Smooth muscle cell (in vitro differentiated cells): ENCODE results near the gene PUS3. TPM values are rescaled to one million over a fixed set of nuclear protein-coding genes. Genes with fewer than 3 reads are reported as not detected.

Source experiments
- DNase-seq: peaks from one replicate; lab custom pipeline; 2025; ENCODE audit not compliant: unreplicated experiment; lab: John Stamatoyannopoulos, UW
- H2AFZ ChIP-seq: fragments of 200-600 bp; sonication (generic); 2 replicates; pipeline ENCODE4 v1.6.0; 2016; ENCODE audit warnings: antibody characterized with exemption, low read depth, mild to moderate bottlenecking
- H3F3A ChIP-seq: fragments of 200-600 bp; sonication (generic); 2 replicates; pipeline ENCODE4 v1.6.0; 2017; ENCODE audit warnings: antibody characterized with exemption, low read depth
- H3K27ac ChIP-seq: fragments of 200-600 bp; sonication (generic); 2 replicates; pipeline ENCODE4 v1.5.1; 2016; ENCODE audit warnings: low read depth, mild to moderate bottlenecking
- H3K27me3 ChIP-seq: fragments of 200-600 bp; sonication (generic); 2 replicates; pipeline ENCODE4 v1.6.1; 2016; ENCODE audit warnings: low read depth, mild to moderate bottlenecking
- H3K36me3 ChIP-seq: fragments of 200-600 bp; sonication (generic); 2 replicates; pipeline ENCODE4 v1.5.1; 2016; ENCODE audit warnings: low read depth
- H3K4me1 ChIP-seq: fragments of 200-600 bp; sonication (generic); 2 replicates; pipeline ENCODE4 v1.5.1; 2016; ENCODE audit warnings: low read depth
- H3K4me2 ChIP-seq: fragments of 200-600 bp; sonication (generic); 2 replicates; pipeline ENCODE4 v1.6.0; 2016; ENCODE audit warnings: mild to moderate bottlenecking
- H3K4me3 ChIP-seq: fragments of 200-600 bp; sonication (generic); 2 replicates; pipeline ENCODE4 v1.5.1; 2016; ENCODE audit warnings: mild to moderate bottlenecking
- H3K79me2 ChIP-seq: fragments of 200-600 bp; sonication (generic); 2 replicates; pipeline ENCODE4 v1.6.0; 2016; ENCODE audit warnings: low read depth, mild to moderate bottlenecking
- H3K9ac ChIP-seq: fragments of 200-600 bp; sonication (generic); 2 replicates; pipeline ENCODE4 v1.6.0; 2016; ENCODE audit warnings: low read depth
- H3K9me3 ChIP-seq: fragments of 200-600 bp; sonication (generic); replicated peaks from 2 replicates; pipeline ENCODE4 v1.5.1; 2016; ENCODE audit warnings: low read depth
- H4K20me1 ChIP-seq: fragments of 200-600 bp; sonication (generic); 2 replicates; pipeline ENCODE4 v1.6.0; 2016; ENCODE audit warnings: low read depth
- WGBS: methylation state at CpG from one replicate; pipeline ENCODE4 v1.1.7; 2016; ENCODE audit warnings: low lambda C conversion rate; 5-methylcytosine and 5-hydroxymethylcytosine counted together
- polyA plus RNA-seq: library from polyadenylated mRNA; unstranded; fragments of >200 nt; fragmentation: Nextera tagmentation; extraction: Ambion mirVana; gene quantifications from 2 replicates; pipeline ENCODE4 v1.2.1, GENCODE V29; 2016
- total RNA-seq: library from RNA; depleted of rRNA; stranded (reverse); fragments of >200 nt; gene quantifications from 2 replicates; pipeline ENCODE4 v1.2.3, GENCODE V29; 2014
- TF ChIP-seq, protein P1 (sequence below): fragments of 200-600 bp; sonication (generic); IDR thresholded peaks from 2 replicates; pipeline ENCODE4 v1.5.1; 2017; ENCODE audit warnings: borderline replicate concordance, mild to moderate bottlenecking, antibody characterized with exemption; ENCODE audit not compliant: insufficient read depth, poor library complexity, severe bottlenecking

Gene PUS3
- total and polyA plus RNA-seq, 2 experiments from 2014 or later = 12.2 to 20.3 TPM

DNA sequence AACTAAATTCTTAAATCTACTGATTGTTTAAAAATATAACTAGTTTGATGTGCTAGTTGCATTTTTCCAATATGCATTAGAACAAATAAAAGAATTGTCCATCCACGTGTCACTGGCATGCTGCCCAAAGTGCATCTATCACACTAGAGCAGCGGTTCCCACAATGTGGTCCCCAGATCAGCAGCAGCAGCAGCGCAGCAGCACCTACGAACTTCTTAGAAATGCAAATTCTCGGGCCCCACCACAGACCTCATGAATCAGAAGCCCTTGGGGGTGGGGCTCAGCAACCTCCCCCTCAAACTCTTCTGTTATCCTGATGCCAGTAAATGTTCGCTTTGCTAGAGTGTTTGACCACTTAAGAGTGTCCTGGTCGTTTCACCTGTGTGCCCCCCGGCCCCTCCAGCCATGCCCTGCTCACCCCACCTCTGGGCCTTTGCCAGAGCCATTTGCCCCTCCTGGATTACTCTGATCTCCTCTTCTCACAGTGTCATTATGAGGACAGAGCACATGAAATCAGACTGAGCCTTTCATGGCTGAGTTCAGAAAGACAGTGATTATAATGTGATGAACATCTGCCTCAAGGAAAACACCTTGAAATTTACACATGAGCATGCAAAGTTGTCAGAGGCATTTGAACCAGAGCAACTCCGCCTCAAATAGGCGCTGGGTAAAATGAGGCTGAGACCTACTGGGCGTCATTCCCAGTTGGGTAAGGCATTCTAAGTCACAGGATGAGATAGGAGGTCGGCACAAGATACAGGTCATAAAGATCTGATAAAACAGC lies 30.2 kb upstream of the PUS3 start:
- no peaks in the 10 kb centered on the region for H3K4me1 ChIP-seq
- no peak for DNase-seq
- H3F3A ChIP-seq = no peaks in the 10 kb centered on the region
- H3K79me2 ChIP-seq = no peaks in the 10 kb centered on the region
- H3K4me2 ChIP-seq = no peak overlapping the region
- WGBS = 73% methylated on average over 12 of the region's 12 CpGs
- no peak overlapping the region for H2AFZ ChIP-seq
- no peaks in the 10 kb centered on the region for H4K20me1 ChIP-seq
- no peak overlapping the region for H3K27ac ChIP-seq
- no peak overlapping the region for H3K4me3 ChIP-seq
- TF ChIP-seq, protein P1, sequence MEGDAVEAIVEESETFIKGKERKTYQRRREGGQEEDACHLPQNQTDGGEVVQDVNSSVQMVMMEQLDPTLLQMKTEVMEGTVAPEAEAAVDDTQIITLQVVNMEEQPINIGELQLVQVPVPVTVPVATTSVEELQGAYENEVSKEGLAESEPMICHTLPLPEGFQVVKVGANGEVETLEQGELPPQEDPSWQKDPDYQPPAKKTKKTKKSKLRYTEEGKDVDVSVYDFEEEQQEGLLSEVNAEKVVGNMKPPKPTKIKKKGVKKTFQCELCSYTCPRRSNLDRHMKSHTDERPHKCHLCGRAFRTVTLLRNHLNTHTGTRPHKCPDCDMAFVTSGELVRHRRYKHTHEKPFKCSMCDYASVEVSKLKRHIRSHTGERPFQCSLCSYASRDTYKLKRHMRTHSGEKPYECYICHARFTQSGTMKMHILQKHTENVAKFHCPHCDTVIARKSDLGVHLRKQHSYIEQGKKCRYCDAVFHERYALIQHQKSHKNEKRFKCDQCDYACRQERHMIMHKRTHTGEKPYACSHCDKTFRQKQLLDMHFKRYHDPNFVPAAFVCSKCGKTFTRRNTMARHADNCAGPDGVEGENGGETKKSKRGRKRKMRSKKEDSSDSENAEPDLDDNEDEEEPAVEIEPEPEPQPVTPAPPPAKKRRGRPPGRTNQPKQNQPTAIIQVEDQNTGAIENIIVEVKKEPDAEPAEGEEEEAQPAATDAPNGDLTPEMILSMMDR = no peak
- no peaks in the 10 kb centered on the region for H3K27me3 ChIP-seq
- no peaks in the 10 kb centered on the region for H3K36me3 ChIP-seq
- no peaks in the 10 kb centered on the region for H3K9me3 ChIP-seq
- H3K9ac ChIP-seq = no peak overlapping the region

DNA sequence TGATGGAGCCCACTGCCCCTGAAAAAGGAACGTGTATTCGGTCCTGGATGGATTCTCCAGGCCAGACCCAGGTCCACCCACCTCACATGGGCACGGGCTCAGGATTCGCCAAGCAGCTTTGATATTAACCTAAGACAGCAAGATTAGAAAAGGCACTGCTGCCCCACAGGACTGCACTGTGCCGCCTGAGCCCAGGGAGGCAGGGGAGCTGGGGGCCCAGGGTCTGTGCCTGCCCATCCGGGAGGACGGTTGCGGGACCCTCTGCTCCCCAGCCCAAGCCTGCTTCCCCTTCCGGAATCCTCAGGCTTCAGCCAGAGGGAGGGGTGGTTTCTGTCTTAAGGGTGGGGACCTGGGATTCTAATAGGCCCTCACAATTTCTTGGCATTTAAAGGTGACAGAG lies 29.3 kb upstream of the PUS3 start:
- H4K20me1 ChIP-seq = no peaks in the 10 kb centered on the region
- WGBS = 92% methylated on average over 9 of the region's 9 CpGs

DNA sequence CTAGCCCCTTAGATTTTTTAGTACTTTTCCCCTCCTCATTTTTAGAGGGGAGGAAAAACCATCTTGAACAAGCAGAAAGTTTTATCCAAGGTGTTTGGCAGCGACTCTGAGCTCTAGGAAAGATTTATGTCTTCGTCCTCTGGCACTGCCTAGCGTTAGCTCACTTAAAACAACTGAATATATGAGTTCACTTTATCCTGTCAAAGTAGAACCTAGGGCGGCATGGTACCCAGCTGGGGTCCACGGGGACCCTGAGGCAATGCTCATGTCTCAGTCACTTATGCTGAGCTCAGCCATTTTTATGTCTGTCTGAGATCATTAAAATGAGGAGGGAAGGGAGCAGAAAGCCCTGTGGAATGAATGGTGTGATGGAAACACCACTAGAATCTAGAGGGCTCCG lies 28.7 kb upstream of the PUS3 start:
- Histone ChIP-seq H3K4me3 (no peak overlapping the region), H2AFZ (no peak overlapping the region), H3K79me2 (no peaks in the 10 kb centered on the region), H3K9me3 (no peaks in the 10 kb centered on the region), H3K27ac (no peak overlapping the region), H3F3A (no peaks in the 10 kb centered on the region), H3K4me1 (no peaks in the 10 kb centered on the region), H4K20me1 (no peaks in the 10 kb centered on the region), H3K4me2 (no peak overlapping the region), H3K9ac (no peak overlapping the region), H3K27me3 (no peaks in the 10 kb centered on the region), H3K36me3 (no peaks in the 10 kb centered on the region)
- DNase-seq = no peak
- WGBS = 89% methylated on average over 6 of the region's 6 CpGs
- TF ChIP-seq, protein P1 = no peak

More for the DNA sequence above, 29.3 kb upstream of the PUS3 start:
- Histone ChIP-seq H3K27ac (no peak overlapping the region), H3K36me3 (no peaks in the 10 kb centered on the region), H2AFZ (no peak overlapping the region), H3K79me2 (no peaks in the 10 kb centered on the region), H3K4me2 (no peak overlapping the region), H3K4me1 (no peaks in the 10 kb centered on the region), H3K27me3 (no peaks in the 10 kb centered on the region), H3K4me3 (no peak overlapping the region), H3K9me3 (no peaks in the 10 kb centered on the region), H3K9ac (no peak overlapping the region), H3F3A (no peaks in the 10 kb centered on the region)
- no peak for DNase-seq
- TF ChIP-seq, protein P1 = no peak

DNA sequence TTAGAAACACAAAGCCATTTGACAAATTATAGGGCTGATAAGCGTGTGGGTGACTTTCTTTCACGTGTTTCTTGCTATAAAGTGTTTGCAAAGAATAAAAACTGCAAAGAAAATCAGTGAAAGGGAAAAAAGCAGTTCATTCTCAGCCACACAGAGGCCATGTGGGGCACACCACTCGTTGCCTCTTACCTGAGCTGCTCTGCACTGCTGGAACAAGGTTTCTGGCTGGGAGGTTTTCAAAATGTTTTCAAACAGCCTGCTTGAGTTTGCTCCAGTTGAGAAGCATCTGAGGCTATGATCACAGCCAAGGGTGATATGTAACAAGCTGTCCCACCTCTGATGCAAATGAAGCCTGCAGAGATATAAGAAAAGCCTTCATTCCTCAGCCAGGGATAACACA lies 28.1 kb upstream of the PUS3 start:
- TF ChIP-seq, protein P1 = no peak
- Histone ChIP-seq H3F3A (no peaks in the 10 kb centered on the region), H3K4me2 (no peak overlapping the region), H3K36me3 (no peaks in the 10 kb centered on the region), H3K4me1 (no peaks in the 10 kb centered on the region), H3K79me2 (no peaks in the 10 kb centered on the region), H3K9me3 (no peaks in the 10 kb centered on the region), H3K4me3 (no peak overlapping the region), H3K27me3 (no peaks in the 10 kb centered on the region), H3K27ac (no peak overlapping the region), H4K20me1 (no peaks in the 10 kb centered on the region), H3K9ac (no peak overlapping the region), H2AFZ (no peak overlapping the region)
- 72% methylated on average over 3 of the region's 3 CpGs for WGBS
- no peak for DNase-seq
